Neural crest cell (in vitro differentiated cells): Measurements from ENCODE around the gene ATF5. TPM values are rescaled to one million over a fixed set of nuclear protein-coding genes. Genes with fewer than 3 reads are reported as not detected.

Experiments
- DNase-seq: peaks from one replicate; pipeline ENCODE4 v3.0.0; 2021; ENCODE audit warnings: low read depth, mixed read lengths, low spot score
- H3K27ac Mint-ChIP-seq: one replicate; pipeline ENCODE4 v1.8.0; 2021; ENCODE audit warnings: mild to moderate bottlenecking, mixed read lengths; ENCODE audit not compliant: unreplicated experiment
- H3K27me3 Mint-ChIP-seq: 2 replicates; pipeline ENCODE4 v1.8.0; 2021; ENCODE audit warnings: low read depth, mild to moderate bottlenecking, mixed read lengths
- H3K36me3 Mint-ChIP-seq: 2 replicates; pipeline ENCODE4 v1.8.0; 2021; ENCODE audit warnings: low read depth, mild to moderate bottlenecking, mixed read lengths
- H3K4me1 Mint-ChIP-seq: 2 replicates; pipeline ENCODE4 v1.8.0; 2021; ENCODE audit warnings: mixed read lengths
- H3K4me3 Mint-ChIP-seq: one replicate; pipeline ENCODE4 v1.8.0; 2021; ENCODE audit warnings: mild to moderate bottlenecking, mixed read lengths
- H3K9me3 Mint-ChIP-seq: 2 replicates; pipeline ENCODE4 v1.8.0; 2021; ENCODE audit warnings: mixed read lengths
- total RNA-seq: library from RNA; stranded (reverse); gene quantifications from 2 replicates; pipeline ENCODE4 v1.2.1, GENCODE V29; 2021
- TF ChIP-seq, protein P1 (sequence below): fragments of 200-600 bp; sonication (generic); conservative IDR thresholded peaks from 2 replicates; pipeline ENCODE4 v1.5.0; 2021; ENCODE audit warnings: antibody characterized with exemption, mild to moderate bottlenecking

ATF5 gene
- total RNA-seq, 1 donor from 2014 or later, result 23.4 TPM

DNA sequence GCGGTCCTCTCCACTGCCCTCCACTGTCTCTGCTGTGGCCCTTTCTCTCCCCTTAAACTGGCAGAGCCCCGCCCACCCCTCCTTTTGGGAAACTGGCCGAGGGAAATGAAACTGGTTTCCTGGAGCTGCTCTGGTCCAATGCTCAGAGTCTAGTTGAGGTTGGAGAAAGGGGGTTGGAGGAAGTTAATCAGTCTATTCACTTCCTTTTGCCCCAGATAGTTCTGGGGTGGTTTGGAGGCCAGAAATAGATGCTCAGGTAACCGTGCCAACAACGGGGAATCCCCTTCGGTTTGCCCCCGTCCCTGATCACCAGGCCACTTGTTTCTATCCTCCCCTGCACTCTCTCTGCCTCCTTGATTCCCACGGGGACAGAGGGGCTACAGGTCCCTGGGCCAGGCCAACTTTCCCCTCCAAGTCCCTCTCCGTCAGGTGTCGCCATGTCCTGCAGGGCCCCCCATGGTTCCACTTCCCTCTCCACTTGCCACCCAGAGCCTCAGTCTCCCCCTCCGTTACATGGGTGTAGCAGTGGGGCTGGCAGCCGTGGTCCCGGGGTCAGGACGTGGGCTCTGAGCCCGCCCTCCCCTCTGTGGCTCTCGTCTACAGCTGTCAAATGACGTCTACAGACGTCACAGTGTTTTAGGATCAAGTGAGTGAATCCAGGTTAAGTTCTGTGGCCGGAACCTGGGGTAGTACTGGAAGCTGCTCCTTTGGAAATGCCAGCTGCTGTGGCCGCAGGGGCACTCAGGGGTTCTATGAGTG, 32.0 kb upstream of the ATF5 start, which contains the start of gene IL4I1:
Gene IL4I1 (minus strand): TSS at position 25 of the 759 bp plus-strand sequence. CDS start 727 bp downstream, outside the sequence.
- no peak for DNase-seq
- Mint-ChIP-seq H3K9me3 (no peaks in the 10 kb centered on the region), H3K27ac (no peak within 1 kb of the TSS), H3K36me3 (no peaks in the 10 kb centered on the region), H3K27me3 (peaks cover 15% of the 10 kb centered on the region), H3K4me3 (no peak within 1 kb of the TSS), H3K4me1 (peaks cover 6% of the 10 kb centered on the region)
- TF ChIP-seq, protein P1, sequence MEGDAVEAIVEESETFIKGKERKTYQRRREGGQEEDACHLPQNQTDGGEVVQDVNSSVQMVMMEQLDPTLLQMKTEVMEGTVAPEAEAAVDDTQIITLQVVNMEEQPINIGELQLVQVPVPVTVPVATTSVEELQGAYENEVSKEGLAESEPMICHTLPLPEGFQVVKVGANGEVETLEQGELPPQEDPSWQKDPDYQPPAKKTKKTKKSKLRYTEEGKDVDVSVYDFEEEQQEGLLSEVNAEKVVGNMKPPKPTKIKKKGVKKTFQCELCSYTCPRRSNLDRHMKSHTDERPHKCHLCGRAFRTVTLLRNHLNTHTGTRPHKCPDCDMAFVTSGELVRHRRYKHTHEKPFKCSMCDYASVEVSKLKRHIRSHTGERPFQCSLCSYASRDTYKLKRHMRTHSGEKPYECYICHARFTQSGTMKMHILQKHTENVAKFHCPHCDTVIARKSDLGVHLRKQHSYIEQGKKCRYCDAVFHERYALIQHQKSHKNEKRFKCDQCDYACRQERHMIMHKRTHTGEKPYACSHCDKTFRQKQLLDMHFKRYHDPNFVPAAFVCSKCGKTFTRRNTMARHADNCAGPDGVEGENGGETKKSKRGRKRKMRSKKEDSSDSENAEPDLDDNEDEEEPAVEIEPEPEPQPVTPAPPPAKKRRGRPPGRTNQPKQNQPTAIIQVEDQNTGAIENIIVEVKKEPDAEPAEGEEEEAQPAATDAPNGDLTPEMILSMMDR, result no peak

DNA sequence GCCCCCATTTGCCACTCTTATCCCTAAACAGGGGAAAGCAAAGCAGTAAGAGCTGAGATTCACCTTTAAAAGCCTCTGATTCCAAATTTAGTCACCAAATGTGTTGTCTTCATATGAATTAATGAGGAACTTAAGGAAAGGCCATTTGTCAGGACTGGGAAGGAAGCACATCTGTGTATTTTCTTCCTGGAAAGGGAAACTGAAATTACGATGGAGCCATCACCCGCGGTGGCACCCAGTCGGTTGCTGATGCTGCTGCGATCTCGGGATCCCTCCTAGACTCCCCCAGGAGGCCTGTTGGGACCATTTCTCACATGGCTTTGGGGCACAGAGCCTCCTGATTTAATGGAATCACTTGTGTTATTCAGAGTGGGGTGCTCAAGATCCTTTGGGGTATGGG, 24.9 kb upstream of the ATF5 start:
- Mint-ChIP-seq H3K4me3 (no peak overlapping the region), H3K9me3 (no peaks in the 10 kb centered on the region), H3K27me3 (no peaks in the 10 kb centered on the region), H3K36me3 (peaks cover 7% of the 10 kb centered on the region), H3K27ac (no peak overlapping the region), H3K4me1 (no peaks in the 10 kb centered on the region)
- DNase-seq, result no peak
- TF ChIP-seq, protein P1, result no peak

DNA sequence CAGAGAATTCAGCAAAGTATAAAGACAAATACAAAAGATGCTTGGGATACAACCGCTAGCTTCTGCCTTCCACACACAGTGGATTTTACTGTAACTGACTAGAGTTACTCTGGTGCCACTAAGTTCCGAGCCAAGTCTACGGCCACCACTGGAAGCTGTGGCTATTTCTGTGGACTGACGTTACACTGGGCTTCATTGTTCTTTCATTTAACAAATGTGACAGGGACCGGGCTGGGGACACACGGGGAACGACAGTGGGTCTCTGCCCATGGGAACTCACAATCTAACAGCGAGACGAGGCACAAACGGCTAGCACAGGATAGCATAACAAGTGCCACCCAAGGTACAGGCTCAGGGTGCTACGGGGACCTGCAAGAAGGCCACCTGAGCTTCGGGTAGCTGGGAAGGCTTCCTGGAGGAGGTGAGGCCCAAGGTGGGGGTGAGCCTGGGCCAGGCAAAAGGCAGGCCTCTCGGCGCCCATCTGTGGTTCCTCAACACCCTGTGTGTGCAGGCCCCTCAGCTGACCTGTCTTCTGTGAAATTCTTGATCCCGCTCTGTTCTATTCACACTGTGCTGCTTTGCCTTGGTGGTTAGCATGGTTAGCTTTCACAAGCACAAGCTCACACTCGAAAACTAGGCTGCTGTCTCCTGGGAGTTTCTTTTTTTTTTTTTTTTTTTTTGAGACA, 22.0 kb upstream of the ATF5 start:
- Mint-ChIP-seq H3K4me3 (peak overlapping the region; percentile 25), H3K4me1 (peaks cover 10% of the 10 kb centered on the region), H3K9me3 (no peaks in the 10 kb centered on the region), H3K27ac (no peak overlapping the region), H3K27me3 (peaks cover 4% of the 10 kb centered on the region), H3K36me3 (peaks cover 17% of the 10 kb centered on the region)
- TF ChIP-seq, protein P1, result no peak
- DNase-seq, result no peak

DNA sequence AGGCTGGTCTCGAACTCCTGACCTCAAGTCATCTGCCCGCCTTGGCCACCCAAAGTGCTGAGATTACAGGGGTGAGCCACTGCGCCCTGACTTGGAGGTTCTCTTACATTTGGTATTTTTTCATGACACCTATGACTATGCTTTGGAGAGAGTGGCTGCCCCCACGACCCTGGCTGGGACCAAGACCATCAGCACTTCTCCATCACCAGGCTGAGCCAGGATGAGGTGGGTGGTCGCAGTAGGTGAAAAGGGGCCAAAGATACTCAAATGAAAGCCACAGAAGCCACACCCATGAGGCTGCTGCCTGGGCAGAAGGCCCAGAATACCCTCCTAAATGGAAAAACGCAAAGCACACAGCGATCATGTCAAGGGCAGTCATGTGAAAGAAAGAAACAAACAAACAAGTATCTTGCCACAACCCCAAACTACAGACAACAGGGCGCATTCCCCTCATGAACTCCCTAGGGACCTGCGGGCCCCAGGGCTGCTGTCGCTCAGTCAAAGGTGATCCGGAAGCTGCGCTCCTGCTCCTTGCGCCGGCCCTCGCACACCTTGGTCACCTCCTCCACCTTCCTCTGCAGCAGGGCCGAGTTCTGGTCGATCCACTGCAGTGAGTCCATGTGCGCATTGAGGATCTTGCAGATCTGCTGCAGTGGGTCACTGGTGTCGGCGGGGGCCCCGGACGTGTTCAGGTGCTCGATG, 21.1 kb upstream of the ATF5 start:
- Mint-ChIP-seq H3K36me3 (peaks cover 17% of the 10 kb centered on the region), H3K27ac (no peak overlapping the region), H3K9me3 (no peaks in the 10 kb centered on the region), H3K4me3 (peak overlapping the region; percentile 23), H3K27me3 (peaks cover 4% of the 10 kb centered on the region), H3K4me1 (peaks cover 10% of the 10 kb centered on the region)
- DNase-seq, result no peak
- TF ChIP-seq, protein P1, result no peak
